GM21423 (cell line): Measurements from ENCODE around the gene NDE1.
"Not testable (repeated sequence)": the region's sequence is repeated elsewhere in the genome, so short reads cannot be mapped to it uniquely, and the experiment has no call there.

Experiments
- ATAC-seq: cut with Tn5 transposase; IDR thresholded peaks from one replicate; pipeline ENCODE4 v1.9.1; 2021; ENCODE audit warnings: mild to moderate bottlenecking, moderate library complexity; ENCODE audit not compliant: unreplicated experiment

NDE1 gene

DNA sequence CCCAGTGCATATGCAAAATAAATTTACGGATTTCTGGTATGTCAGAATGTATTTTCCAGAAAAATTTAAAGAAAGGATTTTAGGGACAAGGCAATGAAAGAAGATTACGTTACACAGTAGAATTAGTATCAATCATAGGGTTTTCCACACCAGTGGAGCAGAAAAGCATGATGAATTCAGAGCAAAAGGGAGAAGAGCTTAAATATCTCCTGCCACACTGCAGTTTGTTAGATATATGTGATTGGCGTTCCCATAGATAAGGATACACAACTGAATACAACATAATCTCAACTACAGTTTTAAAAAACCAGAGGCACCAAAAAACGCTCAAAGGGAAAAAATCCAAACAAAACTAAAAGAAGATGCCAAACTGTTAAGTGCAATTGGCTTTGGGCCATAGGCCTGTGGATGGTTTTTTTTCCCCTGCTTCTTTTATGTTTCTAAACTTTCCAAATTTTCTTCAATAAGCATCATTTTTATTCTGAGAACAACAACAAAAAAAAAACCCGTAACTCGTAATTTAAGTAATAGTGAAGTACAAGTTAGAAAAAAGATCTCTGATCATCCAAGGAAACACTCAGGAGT lies 29.3 kb upstream of the NDE1 start:
- no peak for ATAC-seq

DNA sequence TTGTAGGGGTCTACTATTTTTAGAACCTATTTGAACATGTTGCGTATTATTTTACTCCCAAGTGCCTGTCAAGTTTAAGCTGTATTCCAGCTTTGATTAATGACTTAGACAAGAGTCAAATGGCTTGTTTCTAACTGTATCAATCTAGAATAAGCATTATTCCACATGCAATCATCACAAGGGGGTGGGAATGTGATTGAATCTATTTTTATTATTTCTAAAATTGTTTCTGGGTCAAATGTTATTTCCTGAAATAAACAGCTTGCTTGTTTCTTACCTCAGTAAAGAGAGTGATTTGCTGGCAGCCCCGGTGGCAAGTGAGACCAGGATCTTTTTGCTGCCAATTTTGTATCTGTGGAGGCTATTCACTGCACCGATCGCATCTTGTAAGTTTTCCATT lies 28.6 kb upstream of the NDE1 start:
- ATAC-seq = no peak

DNA sequence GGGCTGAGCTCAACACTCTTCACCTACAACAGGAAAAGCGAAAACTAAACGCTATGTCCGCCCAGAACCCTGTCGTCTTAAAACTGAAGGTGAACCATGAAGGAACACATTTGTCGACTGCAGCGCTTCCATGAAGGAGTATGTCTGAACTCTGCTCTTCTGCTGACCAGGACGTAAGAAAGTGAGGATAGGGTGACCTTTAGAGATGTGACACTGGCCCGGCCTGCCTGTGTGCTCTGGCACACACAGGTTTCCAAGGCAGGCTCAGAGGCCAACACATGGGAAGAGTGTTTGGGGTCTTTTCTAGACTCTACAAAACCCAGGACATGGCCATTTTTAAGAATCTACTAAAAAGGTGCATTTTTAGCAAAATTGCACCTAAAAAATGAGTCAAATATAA lies 28.2 kb upstream of the NDE1 start:
- no peak for ATAC-seq

DNA sequence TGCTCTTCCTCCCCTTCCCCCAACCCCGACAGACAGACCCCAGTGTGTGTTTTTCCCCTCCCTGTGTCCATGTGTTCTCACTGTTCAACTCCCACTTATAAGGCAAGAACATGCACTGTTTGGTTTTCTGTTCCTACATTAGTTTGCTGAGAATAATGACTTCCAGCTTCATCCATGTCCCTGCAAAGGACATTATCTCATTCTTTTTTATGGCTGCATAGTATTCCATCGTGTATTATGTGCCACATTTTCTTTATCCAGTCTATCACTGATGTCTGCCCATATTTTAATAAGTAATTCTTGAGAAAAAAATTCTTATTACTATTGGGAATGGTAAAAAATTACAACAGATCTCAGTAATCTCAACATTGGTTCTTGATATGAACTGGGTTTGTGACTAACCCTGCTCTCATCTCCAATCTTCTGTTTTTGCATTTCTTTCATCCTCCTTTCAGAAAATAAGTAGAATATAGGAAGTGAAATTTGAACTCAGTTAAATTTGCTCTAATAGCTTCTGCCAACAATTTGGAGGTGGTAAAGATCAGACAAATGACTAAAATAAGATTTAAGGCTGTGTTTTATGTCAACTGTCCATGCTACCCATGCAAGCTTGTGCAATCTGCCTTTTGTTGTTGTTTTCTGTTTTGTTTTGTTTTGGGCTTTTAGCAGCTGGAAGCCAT lies 18.2 kb upstream of the NDE1 start:
- no peak for ATAC-seq

GRCh38 chr16:15635926-15636325 lies 14.1 kb upstream of the NDE1 start:
- no peak for ATAC-seq

DNA sequence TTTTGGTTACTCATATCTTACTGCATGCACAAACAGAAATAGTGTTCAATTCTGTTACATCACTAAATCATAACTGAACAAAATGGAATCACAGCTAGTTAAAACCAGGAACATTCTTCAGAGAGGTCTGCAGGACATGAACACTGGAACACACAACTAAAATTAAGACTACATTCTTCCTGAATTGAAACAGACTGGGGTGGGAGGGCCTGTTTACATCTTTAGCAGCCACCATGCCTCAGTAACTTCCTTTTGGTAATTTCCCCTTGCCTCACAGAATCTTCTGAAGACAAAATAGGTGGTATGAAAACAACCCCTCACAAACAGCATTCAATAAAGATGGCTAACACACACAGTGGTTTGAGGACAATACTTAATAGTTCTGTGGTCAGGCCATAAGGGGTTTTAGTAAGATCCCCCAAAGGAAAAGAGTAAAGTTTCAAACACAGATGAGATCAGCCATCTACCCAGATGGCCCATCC lies 13.6 kb upstream of the NDE1 start:
- no peak for ATAC-seq

- no peak for ATAC-seq
Measured at GRCh38 chr16:15639061-15639568, 10.9 kb upstream of the NDE1 start.

- ATAC-seq = no peak
Measured at GRCh38 chr16:15640966-15641365, 9.1 kb upstream of the NDE1 start.

- no peak for ATAC-seq
Measured at GRCh38 chr16:15641753-15642556, 8.1 kb upstream of the NDE1 start.

GRCh38 chr16:15642557-15643047 lies 7.4 kb upstream of the NDE1 start:
- peak; percentile 53 for ATAC-seq

- ATAC-seq = peak; percentile 48
Measured at GRCh38 chr16:15643048-15643945, 6.7 kb upstream of the NDE1 start, which contains the start of gene MARF1. Gene MARF1, minus strand, starts transcription at chr16:15643154. Its CDS starts 3,921 bp downstream, at chr16:15639233.

- ATAC-seq = no peak
Measured at GRCh38 chr16:15643946-15644250, 6.1 kb upstream of the NDE1 start.

GRCh38 chr16:15644267-15644961 lies 5.6 kb upstream of the NDE1 start:
- ATAC-seq = no peak

GRCh38 chr16:15644962-15645465 lies 5.0 kb upstream of the NDE1 start:
- not testable (repeated sequence) for ATAC-seq

- not testable (repeated sequence) for ATAC-seq
Measured at GRCh38 chr16:15646557-15647293, 3.3 kb upstream of the NDE1 start.

GRCh38 chr16:15647294-15648014 lies 2.6 kb upstream of the NDE1 start:
- no peak for ATAC-seq

DNA sequence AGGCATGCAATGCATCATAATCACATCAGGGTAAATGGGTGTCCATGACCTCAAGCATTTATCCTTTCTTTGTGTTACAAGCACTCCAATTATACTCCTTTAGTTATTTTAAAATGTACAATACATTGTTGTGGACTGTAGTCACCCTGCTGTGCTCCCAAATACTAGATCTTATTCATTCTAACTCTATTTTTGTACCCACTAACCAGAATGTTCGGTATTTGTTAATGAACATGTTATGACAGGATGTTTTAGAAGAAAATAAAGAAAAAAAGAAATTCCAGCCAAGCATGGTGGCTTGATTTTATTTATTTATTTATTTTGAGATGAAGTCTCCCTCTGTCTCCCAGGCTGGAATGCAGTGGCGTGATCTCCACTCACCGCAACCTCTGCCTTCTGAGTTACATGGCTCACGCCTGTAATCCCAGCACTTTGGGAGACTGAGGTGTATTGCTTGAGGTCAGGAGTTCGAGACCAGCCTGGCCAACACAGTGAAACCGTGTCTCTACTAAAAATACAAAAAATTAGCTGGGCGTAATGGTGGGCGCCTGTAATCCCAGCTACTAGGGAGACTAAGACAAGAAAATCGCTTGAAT lies 1.8 kb upstream of the NDE1 start:
- ATAC-seq = no peak

DNA sequence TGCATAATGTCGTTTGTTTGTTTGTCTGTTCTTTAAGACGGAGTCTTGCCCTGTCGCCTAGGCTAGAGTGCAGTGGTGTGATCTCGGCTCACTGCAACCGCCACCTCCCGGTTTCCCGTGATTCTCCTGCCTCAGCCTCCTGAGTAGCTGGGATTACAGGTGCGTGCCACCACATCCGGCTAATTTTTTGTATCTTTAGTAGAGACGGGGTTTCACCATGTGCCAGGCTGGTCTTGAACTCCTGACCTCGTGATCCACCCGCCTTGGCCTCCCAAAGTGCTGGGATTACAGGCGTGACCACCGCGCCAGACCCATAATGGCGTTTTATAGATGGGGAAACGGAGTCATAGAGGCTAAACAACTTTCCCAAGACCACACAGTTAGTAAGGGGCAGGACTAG lies 734 bp upstream of the NDE1 start:
- not testable (repeated sequence) for ATAC-seq
